HepG2 (cell line): ENCODE results near the gene MIF. TPM values are rescaled to one million over a fixed set of nuclear protein-coding genes. Genes with fewer than 3 reads are reported as not detected.
A peak's percentile ranks its signal among the peaks of the same experiment; 100 is the strongest.

Source experiments
- ARID4A ChIP-seq: sonication (generic); formaldehyde crosslinking; IDR thresholded peaks from 2 replicates; pipeline ENCODE4 v1.5.0; 2020; ENCODE audit warnings: mild to moderate bottlenecking, missing genetic modification reagents, borderline replicate concordance
- BRD4 ChIP-seq: sonication (generic); formaldehyde crosslinking; IDR thresholded peaks from 2 replicates; pipeline ENCODE4 v1.4.0; 2020; ENCODE audit warnings: missing genetic modification reagents
- CENPT ChIP-seq: sonication (generic); formaldehyde crosslinking; IDR thresholded peaks from 2 replicates; pipeline ENCODE4 v1.8.0; 2022; ENCODE audit warnings: low read depth, mild to moderate bottlenecking, moderate library complexity, missing genetic modification reagents
- FOSL2 ChIP-seq: sonication (generic); formaldehyde crosslinking; IDR thresholded peaks from 2 replicates; pipeline ENCODE4 v1.4.0; 2020; ENCODE audit warnings: missing genetic modification reagents
- GZF1 ChIP-seq: sonication (generic); formaldehyde crosslinking; IDR thresholded peaks from 2 replicates; pipeline ENCODE4 v1.5.1; 2020; ENCODE audit warnings: mild to moderate bottlenecking, missing genetic modification reagents
- HES4 ChIP-seq: sonication (generic); formaldehyde crosslinking; IDR thresholded peaks from 2 replicates; pipeline ENCODE4 v1.9.0; 2021; ENCODE audit warnings: mild to moderate bottlenecking, missing genetic modification reagents, borderline replicate concordance
- IKZF4 ChIP-seq: sonication (generic); formaldehyde crosslinking; IDR thresholded peaks from 2 replicates; pipeline ENCODE4 v1.5.1; 2020; ENCODE audit warnings: borderline replicate concordance, mild to moderate bottlenecking, low read depth, missing genetic modification reagents; ENCODE audit errors: not compliant biosample characterization
- MIER2 ChIP-seq: IDR thresholded peaks from 2 replicates; pipeline ENCODE4 v1.6.1; 2016; ENCODE audit warnings: missing biosample characterization, missing genetic modification reagents
- NR2C2 ChIP-seq: sonication (generic); formaldehyde crosslinking; IDR thresholded peaks from 2 replicates; pipeline ENCODE4 v1.4.0; 2020; ENCODE audit warnings: missing genetic modification reagents, mild to moderate bottlenecking, moderate library complexity, borderline replicate concordance
- PLRG1 ChIP-seq: fragments of 450-650 bp; conservative IDR thresholded peaks from 2 replicates; pipeline ENCODE4 v1.6.1; 2016
- POGK ChIP-seq: sonication (generic); formaldehyde crosslinking; conservative IDR thresholded peaks from 2 replicates; pipeline ENCODE4 v1.8.0; 2022; ENCODE audit warnings: mild to moderate bottlenecking, moderate library complexity, missing genetic modification reagents
- SOX13 ChIP-seq, 3 experiments: fragments of 450-650 bp in 1 of 3; sonication (generic) in 1 of 3; formaldehyde crosslinking in 1 of 3; IDR thresholded peaks in 2 of 3; conservative IDR thresholded peaks in 1 of 3; 2 replicates each; pipeline versions ENCODE4 v1.5.0 to v1.6.1; 2016 to 2020; ENCODE audit warnings: antibody characterized with exemption in 1 of 3, mild to moderate bottlenecking in 1 of 3, missing compliant biosample characterization in 1 of 3, missing genetic modification reagents in 1 of 3, moderate library complexity in 1 of 3
- TFAP4 ChIP-seq: sonication (generic); IDR thresholded peaks from 2 replicates; pipeline ENCODE4 v1.6.1; 2016; ENCODE audit warnings: low read depth, borderline replicate concordance
- YY1 ChIP-seq: IDR thresholded peaks from 2 replicates; pipeline ENCODE4 v1.6.1; 2011; ENCODE audit warnings: low read length, low read depth, moderate library complexity, mild to moderate bottlenecking; ENCODE audit not compliant: insufficient read depth, insufficient replicate concordance
- ZNF704 ChIP-seq: sonication (generic); formaldehyde crosslinking; IDR thresholded peaks from 2 replicates; pipeline ENCODE4 v1.8.1; 2023; ENCODE audit warnings: mild to moderate bottlenecking, inconsistent platforms, moderate library complexity, missing genetic modification reagents, borderline replicate concordance
- ZNF784 ChIP-seq: sonication (generic); formaldehyde crosslinking; IDR thresholded peaks from 2 replicates; pipeline ENCODE4 v1.5.1; 2020; ENCODE audit warnings: missing genetic modification reagents, mild to moderate bottlenecking, borderline replicate concordance
- polyA plus RNA-seq, 8 experiments: library from polyadenylated mRNA; depleted of rRNA in 3 of 8; stranded (reverse) in 7 of 8; unstranded in 1 of 8; fragments of >200 nt; fragmentation: Illumina TruSeq in 4 of 8; extraction: Trizol in 4 of 8; gene quantifications; 2 replicates each; pipeline versions ENCODE4 v1.2.1 to v1.2.3, GENCODE V29; 2011 to 2016; ENCODE audit warnings: low read depth in 4 of 8, missing spikeins in 1 of 8, mixed read lengths in 1 of 8; ENCODE audit not compliant: insufficient read depth in 1 of 8
- total RNA-seq, 5 experiments: library from RNA; depleted of rRNA; stranded (reverse); fragments of >200 nt; fragmentation: Illumina TruSeq; extraction: Trizol; gene quantifications; 2 replicates each; pipeline ENCODE4 v1.2.3, GENCODE V29; 2016; ENCODE audit warnings: low read depth in 1 of 5

The MIF gene
- total and polyA plus RNA-seq, 2 of the 13 experiments (the other 11 are each of a cell fraction or from before 2014, with no cell fraction given): 634 to 675 TPM

GRCh38 chr22:23857606-23858483 is 36.3 kb upstream of the MIF start, which contains the start of gene SLC2A11 (continued):
- 0 out of 2 replicates have a peak, but pooled peaks have one; percentile 46 for TF ChIP-seq ZNF784
- 0 out of 2 replicates have a peak, but pooled peaks have one; percentile 65 for TF ChIP-seq POGK (CRISPR knock-in tag)
- no peak for TF ChIP-seq ZNF704 (CRISPR knock-in tag)
- TF ChIP-seq YY1: peak; percentile 83
- TF ChIP-seq MIER2 (CRISPR knock-in tag): no peak
- no peak for TF ChIP-seq NR2C2 (CRISPR knock-in tag)
- 0 out of 2 replicates have a peak, but pooled peaks have one; percentile 19 for TF ChIP-seq SOX13 (IDR thresholded peaks at IDR 0.05)
- TF ChIP-seq SOX13 (CRISPR knock-in tag; conservative IDR thresholded peaks at IDR 0.05 in 1 of 2, IDR thresholded peaks at IDR 0.05 in 1 of 2): no peak
- peak; percentile 17; the same call in 1 of the 2 replicates for TF ChIP-seq ARID4A (CRISPR knock-in tag)
- no peak; the same call in 1 of the 2 replicates for TF ChIP-seq CENPT (CRISPR knock-in tag)
- peak; percentile 38; the same call in 1 of the 2 replicates for TF ChIP-seq FOSL2
- TF ChIP-seq PLRG1: no peak
- TF ChIP-seq IKZF4: no peak
- peak; percentile 11; the same call in 1 of the 2 replicates for TF ChIP-seq GZF1 (CRISPR knock-in tag)
- peak; percentile 89; the same call in 1 of the 2 replicates for TF ChIP-seq TFAP4
- TF ChIP-seq HES4 (CRISPR knock-in tag): no peak
- TF ChIP-seq BRD4 (CRISPR knock-in tag): 0 out of 2 replicates have a peak, but pooled peaks have one; percentile 27
